GM19452 (cell line): ENCODE data around the gene F2RL2.
A peak's percentile ranks its signal among the peaks of the same experiment; 100 is the strongest.

ENCODE experiments used
- ATAC-seq: cut with Tn5 transposase; IDR thresholded peaks from one replicate; pipeline ENCODE4 v1.9.1; 2021; ENCODE audit not compliant: unreplicated experiment

The F2RL2 gene

DNA sequence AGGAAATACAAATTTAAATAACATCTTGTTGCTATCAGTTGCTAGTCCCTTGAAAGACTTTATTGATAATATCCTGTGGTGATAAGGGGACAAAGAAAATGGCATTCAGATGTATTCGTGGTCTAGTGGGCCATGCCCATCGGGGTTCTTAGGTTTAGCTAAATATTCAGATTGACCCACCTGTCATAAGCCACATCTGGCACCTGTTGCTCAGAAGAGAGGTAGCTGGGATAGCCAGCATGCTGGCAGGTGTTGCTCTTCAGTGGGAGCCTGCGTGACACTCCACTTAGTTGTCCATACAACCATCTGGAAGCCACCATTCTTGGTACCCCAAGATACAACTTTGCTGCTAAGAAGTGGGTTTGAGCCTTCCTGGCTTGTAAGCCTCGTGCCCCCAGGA, 36.7 kb downstream of the F2RL2 start:
- ATAC-seq, result no peak

DNA sequence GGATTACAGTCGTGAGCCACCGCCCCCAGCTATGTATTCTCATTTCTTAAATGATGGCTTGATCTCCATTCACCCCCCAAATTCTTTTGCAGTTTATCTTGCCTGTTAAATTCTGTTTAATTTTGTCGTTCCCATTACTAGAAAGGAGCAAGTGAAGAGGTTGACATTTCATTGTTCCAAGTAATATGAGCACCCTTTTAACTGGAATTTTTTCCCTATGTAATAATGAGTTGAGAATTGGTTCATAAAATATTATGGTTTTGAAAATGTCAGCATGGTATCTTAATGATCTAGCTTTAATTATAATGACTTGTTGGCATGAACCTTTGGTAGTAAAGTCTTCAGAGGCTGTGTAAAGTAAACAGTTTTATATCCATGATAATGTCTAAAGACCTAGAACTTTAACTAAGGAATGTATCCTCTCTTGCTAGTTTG, 37.4 kb downstream of the F2RL2 start:
- ATAC-seq, result no peak

DNA sequence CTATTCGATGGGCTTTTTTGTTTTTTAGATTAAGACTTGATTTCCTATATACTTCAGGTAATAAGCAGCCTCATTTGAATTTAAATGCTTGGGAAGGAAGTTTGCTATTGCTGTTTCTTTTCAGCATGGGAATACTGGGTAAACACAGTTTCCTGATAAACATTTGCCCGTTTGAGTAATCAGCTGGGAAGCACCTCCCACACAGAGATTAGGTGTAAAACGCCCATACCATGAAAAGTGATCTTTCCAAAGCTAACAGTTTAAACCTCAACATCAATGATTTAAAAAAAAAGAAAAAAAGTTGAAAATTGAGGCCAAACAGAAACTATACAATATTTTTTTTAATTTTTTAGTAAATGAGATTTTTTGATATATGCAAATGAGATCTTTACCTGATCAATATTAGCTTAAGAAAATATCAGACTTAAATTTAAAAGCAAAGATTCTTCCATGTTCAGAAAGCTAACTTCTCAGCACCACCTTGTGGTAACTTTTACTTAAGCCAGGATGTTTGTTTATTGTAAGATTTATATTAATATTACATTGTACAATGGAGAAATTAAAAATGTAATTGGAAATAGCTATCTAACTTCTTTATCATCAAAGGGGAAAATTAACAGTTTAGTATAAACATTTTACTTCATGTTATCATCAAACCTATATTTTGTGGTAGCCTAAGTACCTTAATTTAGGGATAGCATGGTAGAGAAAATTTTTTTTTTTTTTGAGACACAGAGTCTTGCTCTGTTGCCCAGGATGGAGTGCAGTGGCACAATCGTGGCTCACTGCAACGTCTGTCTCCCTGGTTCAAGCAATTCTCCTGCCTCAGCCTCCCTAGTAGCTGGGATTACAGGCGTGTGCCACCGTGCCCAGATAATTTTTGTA, 39.8 kb downstream of the F2RL2 start:
- no peak for ATAC-seq

DNA sequence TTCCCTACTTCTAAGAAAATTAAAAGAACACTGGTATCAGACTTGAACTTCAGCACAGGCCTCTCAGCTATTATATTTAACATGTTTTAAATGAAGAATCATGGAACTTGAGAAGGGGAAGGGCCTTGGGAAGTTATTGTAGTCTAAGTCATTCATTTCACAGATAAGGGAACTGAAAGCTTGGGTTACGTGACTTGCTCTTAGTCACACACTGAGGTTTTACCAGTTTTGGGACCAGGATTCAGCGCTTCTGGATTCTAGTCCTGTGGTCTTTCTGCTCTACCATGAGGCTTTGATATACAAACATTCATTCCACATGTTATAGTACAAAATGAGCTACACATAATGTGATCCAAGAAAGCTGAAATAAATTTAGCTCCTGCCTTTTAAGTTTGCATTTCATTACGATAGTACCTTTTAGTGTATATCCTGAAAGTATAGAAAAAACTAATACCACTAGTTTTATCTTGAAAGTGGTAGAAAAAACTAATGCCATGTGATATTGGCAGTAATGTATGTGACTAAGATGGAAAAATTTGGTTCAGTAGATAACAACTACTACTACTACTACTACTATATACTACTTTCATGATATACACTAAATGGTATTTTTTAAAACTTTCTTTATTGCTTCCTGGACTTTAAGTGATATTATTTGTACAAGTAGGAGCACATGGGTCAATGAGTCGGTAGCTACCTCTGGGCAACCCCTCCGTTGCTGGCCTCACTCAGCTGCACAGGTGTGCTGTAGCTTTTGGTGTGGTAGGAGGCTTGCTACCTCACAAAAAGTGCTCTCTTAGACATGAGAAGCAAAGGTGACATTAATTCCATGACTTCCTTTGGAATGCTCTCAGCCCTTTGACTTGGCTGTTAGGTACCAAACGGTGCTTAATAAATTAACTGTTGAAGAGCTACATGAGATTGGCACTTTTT, 40.7 kb downstream of the F2RL2 start:
- peak; percentile 93 for ATAC-seq

DNA sequence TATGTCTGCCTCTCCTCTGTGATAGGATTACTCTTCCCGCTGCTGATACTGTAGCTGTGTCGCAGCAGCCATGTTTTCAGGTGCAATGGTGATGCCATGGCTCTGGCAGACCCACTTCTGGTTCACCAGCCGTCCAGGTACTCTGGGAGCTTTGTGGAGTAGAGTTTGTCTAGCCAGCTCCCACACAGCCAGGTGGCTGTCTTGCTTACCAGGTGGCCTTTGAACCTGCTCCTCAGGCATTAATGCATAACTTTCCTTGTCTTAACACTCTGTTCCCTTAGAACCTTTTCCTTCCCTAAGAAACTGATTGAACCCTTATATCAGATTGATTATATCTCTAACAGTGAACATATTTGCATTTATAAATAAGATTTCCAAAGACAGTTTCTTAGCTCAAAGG, 42.2 kb downstream of the F2RL2 start:
- no peak for ATAC-seq

DNA sequence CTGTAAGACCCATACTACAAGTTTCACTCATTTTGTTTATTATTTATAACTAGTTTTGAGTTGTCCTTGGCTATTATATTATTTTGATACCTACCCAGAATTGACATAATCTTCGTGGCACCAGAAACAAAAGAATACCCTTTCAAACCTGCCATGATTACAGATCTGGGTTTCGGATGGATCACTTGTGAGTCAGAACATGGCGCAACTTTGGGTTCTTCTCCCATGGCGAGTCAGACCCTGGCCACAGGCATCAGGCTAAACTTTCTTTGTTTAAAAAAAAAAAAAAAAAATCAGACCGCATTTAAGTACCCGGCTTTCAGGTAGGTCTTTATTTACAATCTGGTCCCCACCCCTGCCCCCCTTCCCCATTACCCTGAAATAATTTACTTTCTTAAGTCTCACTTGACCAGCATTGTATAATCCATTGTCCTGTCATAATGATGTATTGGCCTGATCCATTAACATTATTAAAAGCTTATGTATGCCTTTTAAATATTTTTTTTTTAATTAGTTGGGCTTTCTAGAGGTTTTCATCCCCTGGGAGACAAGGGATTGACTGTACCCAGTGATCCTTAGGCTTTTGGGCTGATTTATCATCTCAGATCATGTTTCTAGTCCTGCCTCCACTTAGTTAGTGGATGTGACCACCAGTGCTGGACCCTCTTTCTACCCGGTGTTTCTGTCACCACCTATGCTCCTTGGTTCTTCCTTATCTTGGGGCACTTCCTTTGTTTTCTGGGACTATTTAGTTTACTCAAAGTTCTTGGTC, 43.9 kb downstream of the F2RL2 start:
- no peak for ATAC-seq

DNA sequence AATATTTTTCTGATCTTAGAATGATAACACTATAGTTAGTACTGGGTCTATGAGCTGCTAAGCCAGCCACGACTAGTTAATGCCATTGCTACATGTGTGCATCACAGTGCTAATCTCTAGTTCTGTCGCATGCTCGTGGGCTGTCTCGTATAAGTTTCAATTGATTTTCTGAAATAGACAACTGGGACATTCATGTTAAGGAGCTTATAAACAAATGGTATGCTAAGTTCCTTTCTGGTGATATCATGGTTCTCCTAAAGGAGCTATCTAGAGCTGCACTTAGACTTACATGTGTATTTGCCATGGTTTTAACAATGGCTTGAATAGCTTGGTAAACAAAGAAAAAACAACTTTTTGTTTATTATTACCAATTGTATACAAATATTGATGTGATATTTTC, 46.2 kb downstream of the F2RL2 start:
- no peak for ATAC-seq

DNA sequence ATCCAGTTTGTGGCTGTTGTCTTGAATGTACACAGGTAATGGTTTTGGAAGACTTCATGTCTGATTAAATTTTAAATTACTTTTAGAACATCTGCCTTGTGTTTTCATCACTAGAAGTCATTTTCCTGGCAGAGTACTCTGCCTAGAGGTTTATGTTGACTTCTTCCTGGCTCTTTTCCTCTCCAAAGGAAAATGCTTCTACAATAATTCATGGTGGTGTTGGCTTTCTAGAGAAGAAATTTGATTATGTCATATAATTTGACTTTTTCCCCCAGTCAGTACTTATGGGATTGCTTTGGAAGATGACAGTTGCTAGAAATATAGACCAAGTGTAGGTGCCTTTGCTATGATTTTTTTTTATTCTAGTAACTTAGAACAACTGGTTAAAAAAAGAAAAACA, 46.8 kb downstream of the F2RL2 start:
- no peak for ATAC-seq

DNA sequence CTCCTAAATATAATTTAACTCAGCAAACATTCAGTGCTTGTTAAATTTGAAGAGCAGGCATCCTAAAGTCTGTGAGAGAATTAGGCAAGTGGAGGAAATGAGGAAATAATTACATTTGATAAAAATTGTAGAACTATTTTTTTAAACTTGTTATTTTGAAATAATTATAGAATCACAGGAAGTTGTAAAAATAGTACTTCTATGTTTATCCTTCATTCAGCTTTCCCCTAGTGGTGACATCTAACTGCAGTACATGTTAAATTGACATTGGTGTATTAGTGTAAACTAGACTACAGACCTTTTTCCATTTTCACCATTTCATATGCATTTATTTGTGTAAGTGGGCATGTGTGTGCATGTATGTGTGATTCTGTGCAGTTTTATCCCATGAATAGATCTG, 51.6 kb downstream of the F2RL2 start:
- no peak for ATAC-seq

DNA sequence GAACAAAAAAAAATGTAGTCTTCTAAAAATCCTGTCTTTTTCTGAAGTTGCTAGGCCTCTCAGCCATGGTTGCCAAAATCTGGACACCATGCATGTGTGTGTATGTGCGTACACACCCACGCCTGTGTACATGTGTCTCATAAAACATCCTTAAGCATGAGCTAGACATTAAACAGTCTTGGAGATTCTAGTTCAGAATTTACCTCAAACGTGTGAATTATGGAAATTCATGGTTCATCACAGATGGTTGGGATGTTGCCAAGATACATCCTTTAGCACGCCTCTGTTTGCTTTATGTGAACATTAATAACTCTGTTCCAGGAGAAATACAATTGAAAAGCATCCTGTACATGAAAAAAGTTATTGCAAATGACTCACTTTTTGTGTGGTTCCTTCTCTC, 53.0 kb downstream of the F2RL2 start:
- no peak for ATAC-seq
